Measurements from ENCODE around the gene CUL9. TPM values are rescaled to one million over a fixed set of nuclear protein-coding genes. Genes with fewer than 3 reads are reported as not detected.

The CUL9 gene
- total RNA-seq, 1 donor from 2014 or later = 51.6 TPM

- Mint-ChIP-seq H3K36me3 (ENCODE audit: unreplicated experiment) (no peaks in the 10 kb centered on the region), H3K9me3 (ENCODE audit: unreplicated experiment) (peaks cover 16% of the 10 kb centered on the region), H3K4me3 (ENCODE audit: unreplicated experiment) (peak overlapping the region; percentile 100), H3K4me1 (ENCODE audit: low read depth, unreplicated experiment) (peaks cover 26% of the 10 kb centered on the region), H3K27me3 (ENCODE audit: unreplicated experiment) (peaks cover 19% of the 10 kb centered on the region), H3K27ac (ENCODE audit: unreplicated experiment) (peak overlapping the region; percentile 66)
- TF ChIP-seq, protein P1, sequence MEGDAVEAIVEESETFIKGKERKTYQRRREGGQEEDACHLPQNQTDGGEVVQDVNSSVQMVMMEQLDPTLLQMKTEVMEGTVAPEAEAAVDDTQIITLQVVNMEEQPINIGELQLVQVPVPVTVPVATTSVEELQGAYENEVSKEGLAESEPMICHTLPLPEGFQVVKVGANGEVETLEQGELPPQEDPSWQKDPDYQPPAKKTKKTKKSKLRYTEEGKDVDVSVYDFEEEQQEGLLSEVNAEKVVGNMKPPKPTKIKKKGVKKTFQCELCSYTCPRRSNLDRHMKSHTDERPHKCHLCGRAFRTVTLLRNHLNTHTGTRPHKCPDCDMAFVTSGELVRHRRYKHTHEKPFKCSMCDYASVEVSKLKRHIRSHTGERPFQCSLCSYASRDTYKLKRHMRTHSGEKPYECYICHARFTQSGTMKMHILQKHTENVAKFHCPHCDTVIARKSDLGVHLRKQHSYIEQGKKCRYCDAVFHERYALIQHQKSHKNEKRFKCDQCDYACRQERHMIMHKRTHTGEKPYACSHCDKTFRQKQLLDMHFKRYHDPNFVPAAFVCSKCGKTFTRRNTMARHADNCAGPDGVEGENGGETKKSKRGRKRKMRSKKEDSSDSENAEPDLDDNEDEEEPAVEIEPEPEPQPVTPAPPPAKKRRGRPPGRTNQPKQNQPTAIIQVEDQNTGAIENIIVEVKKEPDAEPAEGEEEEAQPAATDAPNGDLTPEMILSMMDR (IDR thresholded peaks at IDR 0.05; ENCODE audit: partially characterized antibody, unreplicated experiment) = no peak
- DNase-seq = no peak
Measured at GRCh38 chr6:43173591-43174262, 8.3 kb upstream of the CUL9 start.

- peak; percentile 90 for DNase-seq
- Mint-ChIP-seq H3K27ac (ENCODE audit: unreplicated experiment) (peak overlapping the region; percentile 66), H3K36me3 (ENCODE audit: unreplicated experiment) (no peaks in the 10 kb centered on the region), H3K27me3 (ENCODE audit: unreplicated experiment) (peaks cover 19% of the 10 kb centered on the region), H3K9me3 (ENCODE audit: unreplicated experiment) (peaks cover 16% of the 10 kb centered on the region), H3K4me1 (ENCODE audit: low read depth, unreplicated experiment) (peaks cover 26% of the 10 kb centered on the region), H3K4me3 (ENCODE audit: unreplicated experiment) (peak overlapping the region; percentile 100)
- TF ChIP-seq, protein P1 (IDR thresholded peaks at IDR 0.05; ENCODE audit: partially characterized antibody, unreplicated experiment) = no peak
Measured at GRCh38 chr6:43174263-43175112, 7.5 kb upstream of the CUL9 start.

- Mint-ChIP-seq H3K4me3 (ENCODE audit: unreplicated experiment) (peak overlapping the region; percentile 6), H3K9me3 (ENCODE audit: unreplicated experiment) (peaks cover 11% of the 10 kb centered on the region), H3K27me3 (ENCODE audit: unreplicated experiment) (peaks cover 12% of the 10 kb centered on the region), H3K4me1 (ENCODE audit: low read depth, unreplicated experiment) (peaks cover 22% of the 10 kb centered on the region), H3K36me3 (ENCODE audit: unreplicated experiment) (no peaks in the 10 kb centered on the region), H3K27ac (ENCODE audit: unreplicated experiment) (peak overlapping the region; percentile 20)
- no peak for DNase-seq
- TF ChIP-seq, protein P1 (IDR thresholded peaks at IDR 0.05; ENCODE audit: partially characterized antibody, unreplicated experiment) = no peak
Measured at GRCh38 chr6:43175676-43176422, 6.1 kb upstream of the CUL9 start.

- no peak for DNase-seq
- Mint-ChIP-seq H3K9me3 (ENCODE audit: unreplicated experiment) (peaks cover 9% of the 10 kb centered on the region), H3K27me3 (ENCODE audit: unreplicated experiment) (peaks cover 11% of the 10 kb centered on the region), H3K36me3 (ENCODE audit: unreplicated experiment) (no peaks in the 10 kb centered on the region), H3K27ac (ENCODE audit: unreplicated experiment) (peak overlapping the region; percentile 20), H3K4me3 (ENCODE audit: unreplicated experiment) (no peak overlapping the region), H3K4me1 (ENCODE audit: low read depth, unreplicated experiment) (peaks cover 22% of the 10 kb centered on the region)
- TF ChIP-seq, protein P1 (IDR thresholded peaks at IDR 0.05; ENCODE audit: partially characterized antibody, unreplicated experiment) = no peak
Measured at GRCh38 chr6:43176423-43176786, 5.6 kb upstream of the CUL9 start.
